HCT116 (cell line): Measurements from ENCODE around the gene MTHFR. TPM values are rescaled to one million over a fixed set of nuclear protein-coding genes. Genes with fewer than 3 reads are reported as not detected.

Experiments used
- ATAC-seq: fragments of 200-7000 bp; cut with Tn5 transposase; 2 replicates; pipeline ENCODE4 v1.9.1; 2020; ENCODE audit warnings: mild to moderate bottlenecking, moderate library complexity
- BruUV-seq: library from RNA; stranded (reverse); fragments of 400-500 nt; replicated peaks from 2 replicates; lab custom pipeline; 2021; lab: Mats Ljungman, UMichigan
- CTCF ChIA-PET: fragments of 300-600 bp; sonication (Branson Sonifier 250); formaldehyde crosslinking; loops from one replicate; lab custom pipeline; 2021; ENCODE audit warnings: antibody characterized with exemption; lab: Charles Lee
- POLR2A ChIA-PET: fragments of 300-600, 350-600 bp; sonication (Branson Sonifier 250); formaldehyde crosslinking; loops from one replicate; lab custom pipeline; 2021; ENCODE audit warnings: antibody characterized with exemption; lab: Charles Lee
- RAD21 ChIA-PET, 2 experiments: fragments of 300-600 bp; sonication (Branson Sonifier 250); formaldehyde crosslinking; loops; one replicate each; lab custom pipeline; 2023; ENCODE audit warnings: low total read pairs in 2 of 2; ENCODE audit not compliant: uncharacterized antibody in 2 of 2, unreplicated experiment in 2 of 2, low non-redundant PET in 1 of 2; lab: Charles Lee
- DNase-seq: peaks from one replicate; pipeline ENCODE4 v3.0.0-alpha.2; 2010; ENCODE audit warnings: low read depth, low spot score
- H2AFZ ChIP-seq: fragments of 200-600 bp; shearing (Covaris generic), sonication (generic); 2 replicates; pipeline ENCODE4 v1.6.1; 2017; ENCODE audit warnings: low read depth, mixed run types, mixed read lengths, antibody characterized with exemption, low read length; ENCODE audit not compliant: poor library complexity, severe bottlenecking
- H3K27ac ChIP-seq: 2 replicates; pipeline ENCODE4 v1.5.1; 2012; ENCODE audit warnings: low read depth, low read length
- H3K27me3 ChIP-seq: fragments of 200-600 bp; sonication (generic); 2 replicates; pipeline ENCODE4 v1.6.1; 2016; ENCODE audit warnings: mixed run types, low read length, mixed read lengths; ENCODE audit not compliant: insufficient read depth
- H3K36me3 ChIP-seq, 2 experiments: fragments of 200-500 bp in 1 of 2; fragments of 200-600 bp in 1 of 2; sonication (Bioruptor generic) in 1 of 2; sonication (generic) in 1 of 2; 2 replicates each; pipeline versions ENCODE4 v1.5.1 to v1.6.1; 2014 to 2016; ENCODE audit warnings: low read length in 2 of 2, inconsistent platforms in 1 of 2, mixed read lengths in 1 of 2, mixed run types in 1 of 2; ENCODE audit not compliant: insufficient read depth in 2 of 2, control insufficient read depth in 1 of 2
- H3K4me1 ChIP-seq, 2 experiments: fragments of 200-600 bp in 1 of 2; sonication (generic) in 1 of 2; 2 replicates each; pipeline versions ENCODE4 v1.5.1 to v1.6.1; 2012 to 2017; ENCODE audit warnings: low read length in 2 of 2, inconsistent platforms in 1 of 2, mild to moderate bottlenecking in 1 of 2, mixed read lengths in 1 of 2, mixed run types in 1 of 2, moderate library complexity in 1 of 2; ENCODE audit not compliant: insufficient read depth in 2 of 2, control insufficient read depth in 1 of 2
- H3K4me2 ChIP-seq: fragments of 200-600 bp; sonication (generic); 2 replicates; pipeline ENCODE4 v1.6.1; 2017; ENCODE audit warnings: mixed run types, low read length, mixed read lengths
- H3K4me3 ChIP-seq, 2 experiments: fragments of 200-600 bp in 1 of 2; sonication (generic) in 1 of 2; replicated peaks in 1 of 2; 2 replicates each; pipeline ENCODE4 v1.5.1; 2011 to 2016; ENCODE audit warnings: low read length in 2 of 2, control low read depth in 1 of 2, low read depth in 1 of 2, mild to moderate bottlenecking in 1 of 2, mixed read lengths in 1 of 2, mixed run types in 1 of 2
- H3K79me2 ChIP-seq: fragments of 200-600 bp; sonication (generic); 2 replicates; pipeline ENCODE4 v1.6.1; 2017; ENCODE audit warnings: mild to moderate bottlenecking, mixed run types, low read length, moderate library complexity, mixed read lengths; ENCODE audit not compliant: insufficient read depth
- H3K9ac ChIP-seq: fragments of 200-600 bp; sonication (generic); 2 replicates; pipeline ENCODE4 v1.6.1; 2016; ENCODE audit warnings: low read length, mixed read lengths
- H3K9me2 ChIP-seq: fragments of 200-600 bp; sonication (generic), shearing (Covaris generic); 2 replicates; pipeline ENCODE4 v1.6.1; 2017; ENCODE audit warnings: mixed run types, mild to moderate bottlenecking, moderate library complexity; ENCODE audit not compliant: insufficient read depth
- H3K9me3 ChIP-seq, 2 experiments: fragments of 200-500 bp in 1 of 2; fragments of 200-600 bp in 1 of 2; sonication (Bioruptor generic) in 1 of 2; sonication (generic) in 1 of 2; 2 replicates each; pipeline ENCODE4 v1.6.1; 2014 to 2017; ENCODE audit warnings: low read length in 2 of 2, mixed read lengths in 2 of 2, inconsistent platforms in 1 of 2, low read depth in 1 of 2, mild to moderate bottlenecking in 1 of 2, mixed run types in 1 of 2, moderate library complexity in 1 of 2; ENCODE audit not compliant: control insufficient read depth in 1 of 2, insufficient read depth in 1 of 2
- H4K20me1 ChIP-seq: fragments of 200-600 bp; sonication (generic), shearing (Covaris generic); 2 replicates; pipeline ENCODE4 v1.6.1; 2017; ENCODE audit warnings: mixed run types, mild to moderate bottlenecking, moderate library complexity; ENCODE audit not compliant: insufficient read depth
- ATF3 ChIP-seq: IDR thresholded peaks from 2 replicates; pipeline ENCODE4 v1.6.1; 2012
- EGR1 ChIP-seq: IDR thresholded peaks from 2 replicates; pipeline ENCODE4 v1.6.1; 2012; ENCODE audit warnings: low read depth
- EZH2phosphoT487 ChIP-seq: fragments of 200-600 bp; IDR thresholded peaks from 2 replicates; pipeline ENCODE4 v1.6.1; 2018; ENCODE audit warnings: antibody characterized with exemption, borderline replicate concordance
- FOSL1 ChIP-seq: IDR thresholded peaks from 2 replicates; pipeline ENCODE4 v1.6.1; 2012; ENCODE audit warnings: low read depth
- JUND ChIP-seq: IDR thresholded peaks from 2 replicates; pipeline ENCODE4 v1.6.1; 2012
- MAX ChIP-seq: IDR thresholded peaks from 2 replicates; pipeline ENCODE4 v1.6.1; 2012
- POLR2A ChIP-seq: IDR thresholded peaks from 2 replicates; pipeline ENCODE4 v1.7.0; 2011; ENCODE audit warnings: borderline replicate concordance; ENCODE audit not compliant: insufficient read depth, insufficient read length; ENCODE audit errors: extremely low read depth
- POLR2AphosphoS5 ChIP-seq: IDR thresholded peaks from 2 replicates; pipeline ENCODE4 v1.6.1; 2011; ENCODE audit warnings: mild to moderate bottlenecking, low read depth, low read length, moderate library complexity
- RAD21 ChIP-seq: IDR thresholded peaks from 2 replicates; pipeline ENCODE4 v1.6.1; 2012; ENCODE audit warnings: low read depth, mild to moderate bottlenecking
- REST ChIP-seq: IDR thresholded peaks from 2 replicates; pipeline ENCODE4 v1.6.1; 2012; ENCODE audit warnings: low read depth
- SIN3A ChIP-seq: IDR thresholded peaks from 2 replicates; pipeline ENCODE4 v1.6.1; 2012; ENCODE audit warnings: low read depth
- SP1 ChIP-seq: IDR thresholded peaks from 2 replicates; pipeline ENCODE4 v1.6.1; 2012; ENCODE audit warnings: low read depth
- TCF7L2 ChIP-seq: IDR thresholded peaks from 2 replicates; pipeline ENCODE4 v1.7.0; 2011; ENCODE audit warnings: borderline replicate concordance, inconsistent platforms; ENCODE audit not compliant: insufficient read depth, insufficient read length; ENCODE audit errors: extremely low read depth
- intact Hi-C: fragments of 100-400 bp; cut with micrococcal nuclease; formaldehyde crosslinking; loops from 2 replicates; pipeline ENCODE4 v1.10.0; 2022
- total RNA-seq: library from RNA; stranded (reverse); gene quantifications from one replicate; pipeline ENCODE4 v1.2.1, GENCODE V29; 2021; ENCODE audit not compliant: unreplicated experiment

The MTHFR gene
- total RNA-seq, 1 experiment from 2014 or later = 20.9 TPM

GRCh38 chr1:11738783-11739182, 67.0 kb downstream of the MTHFR start:
- peaks cover 11% of the 10 kb centered on the region for H3K79me2 ChIP-seq
- intact Hi-C loops = no loop called here
- H3K4me3 ChIP-seq = no peak overlapping the region
- ChIA-PET RAD21 (no interaction called here), POLR2A (no interaction called here), CTCF (no interaction called here)
- no peak overlapping the region for H2AFZ ChIP-seq
- ATAC-seq (no peak), DNase-seq (no peak)
- peaks cover 14 to 20% of the 10 kb centered on the region in 2 experiments for H3K4me1 ChIP-seq
- no peak overlapping the region for H3K9ac ChIP-seq
- no peaks in the 10 kb centered on the region for H3K27me3 ChIP-seq
- H3K9me3 ChIP-seq = no peaks in the 10 kb centered on the region
- no peaks in the 10 kb centered on the region for H3K36me3 ChIP-seq
- no TSS peak for BruUV-seq
- TF ChIP-seq EZH2phosphoT487 (no peak), SIN3A (no peak), REST (no peak), POLR2AphosphoS5 (no peak), JUND (no peak), ATF3 (no peak), TCF7L2 (no peak), FOSL1 (no peak), RAD21 (no peak), EGR1 (no peak), POLR2A (no peak), MAX (no peak), SP1 (no peak)
- no peak overlapping the region for H3K27ac ChIP-seq
- no peaks in the 10 kb centered on the region for H4K20me1 ChIP-seq
- no peaks in the 10 kb centered on the region for H3K9me2 ChIP-seq
- H3K4me2 ChIP-seq = no peak overlapping the region
